Hepatic stellate cell (primary cell): ENCODE data around the gene DHRSX.
"Not testable (repeated sequence)": the region's sequence is repeated elsewhere in the genome, so short reads cannot be mapped to it uniquely, and the experiment has no call there.

ENCODE experiments used
- DNase-seq: peaks from one replicate; pipeline ENCODE4 v3.0.0; 2011; ENCODE audit warnings: low spot score

DHRSX gene

GRCh38 chrX:2497961-2498780, 2.6 kb downstream of the DHRSX start:
- DNase-seq: no peak

GRCh38 chrX:2495595-2495994, 5.2 kb downstream of the DHRSX start:
- DNase-seq: no peak

GRCh38 chrX:2492531-2493218, 8.1 kb downstream of the DHRSX start:
- DNase-seq: no peak

- DNase-seq: no peak
These were observed 10.1 kb downstream of the DHRSX start for GRCh38 chrX:2490634-2491033.

GRCh38 chrX:2489446-2490445, 11.0 kb downstream of the DHRSX start:
- DNase-seq: no peak

GRCh38 chrX:2488621-2489285, 12.0 kb downstream of the DHRSX start:
- DNase-seq: no peak

- DNase-seq: no peak
These were observed 13.4 kb downstream of the DHRSX start for GRCh38 chrX:2487366-2487765.

GRCh38 chrX:2486476-2487133, 14.2 kb downstream of the DHRSX start:
- no peak for DNase-seq

GRCh38 chrX:2485789-2486345, 14.9 kb downstream of the DHRSX start:
- DNase-seq: no peak

- DNase-seq: peak; percentile 47
These were observed 15.8 kb downstream of the DHRSX start for GRCh38 chrX:2484721-2485648.

GRCh38 chrX:2484256-2484655, 16.5 kb downstream of the DHRSX start:
- DNase-seq: no peak

- DNase-seq: no peak
These were observed 17.2 kb downstream of the DHRSX start for GRCh38 chrX:2483398-2484060.

- DNase-seq: not testable (repeated sequence)
These were observed 19.2 kb downstream of the DHRSX start for GRCh38 chrX:2481597-2481996.

- not testable (repeated sequence) for DNase-seq
These were observed 20.8 kb downstream of the DHRSX start for GRCh38 chrX:2479982-2480381.

GRCh38 chrX:2479420-2479780, 21.4 kb downstream of the DHRSX start:
- DNase-seq: no peak

GRCh38 chrX:2478546-2479419, 22.0 kb downstream of the DHRSX start:
- no peak for DNase-seq

- not testable (repeated sequence) for DNase-seq
These were observed 23.5 kb downstream of the DHRSX start for GRCh38 chrX:2477313-2477712.
